GM12874 (cell line): Measurements from ENCODE around the gene AP3S2.

Source experiments
- CTCF ChIP-seq: IDR thresholded peaks from 2 replicates; pipeline ENCODE4 v1.5.1; 2011; ENCODE audit warnings: low read depth, mild to moderate bottlenecking, control low read depth, low read length, moderate library complexity; ENCODE audit not compliant: insufficient read depth

Gene AP3S2

DNA sequence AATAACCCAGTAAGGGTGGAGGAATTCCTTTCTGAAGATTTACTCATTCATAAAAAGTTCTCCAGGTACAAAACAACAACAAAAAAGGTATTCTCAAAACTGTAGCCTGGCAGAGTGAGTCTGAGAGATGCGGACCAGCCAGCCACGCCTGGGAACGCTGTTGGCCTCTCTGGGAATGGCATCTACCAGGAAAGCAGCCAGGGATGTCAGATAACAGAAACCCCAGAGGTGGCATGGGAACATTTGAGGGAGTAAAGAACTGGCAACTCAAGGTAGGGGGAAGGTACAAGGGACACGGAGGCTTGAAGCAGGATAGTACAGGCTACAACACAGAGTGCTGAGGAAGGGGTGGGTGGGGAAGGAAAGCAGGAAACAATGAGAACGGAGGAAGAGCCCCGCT lies 7.1 kb upstream of the AP3S2 start:
- TF ChIP-seq CTCF, result no peak

DNA sequence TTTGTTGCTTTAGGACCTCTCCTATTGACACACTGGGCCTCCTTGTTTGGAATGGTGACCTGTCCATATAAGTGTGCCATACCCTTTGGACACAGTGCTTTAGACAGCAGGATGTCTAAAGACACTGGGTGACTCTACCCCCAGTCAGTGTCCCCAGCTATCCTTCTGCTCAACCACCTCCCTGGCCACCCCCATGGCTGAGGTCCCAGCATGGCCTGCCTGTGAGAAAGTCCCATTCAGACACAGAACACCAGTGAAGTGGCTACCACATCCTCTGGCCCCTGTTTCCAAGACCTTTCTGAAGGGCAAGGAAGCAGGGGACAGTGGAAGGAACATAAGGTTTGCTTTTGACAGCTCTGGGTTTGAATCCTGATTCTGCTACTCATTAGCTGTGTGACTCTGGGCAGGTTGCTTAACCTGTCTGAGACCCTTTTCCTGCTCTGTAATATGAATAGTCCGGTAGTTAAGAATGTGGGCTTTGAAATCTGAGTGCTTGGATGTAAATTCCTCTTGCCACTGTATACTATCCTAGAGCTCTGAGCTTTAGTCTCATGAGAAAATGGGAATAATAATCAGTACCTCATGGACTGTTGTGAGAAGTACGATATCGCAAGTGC lies 6.3 kb upstream of the AP3S2 start:
- TF ChIP-seq CTCF, result no peak

GRCh38 chr15:89899295-89899945 lies 5.6 kb upstream of the AP3S2 start:
- TF ChIP-seq CTCF, result no peak

DNA sequence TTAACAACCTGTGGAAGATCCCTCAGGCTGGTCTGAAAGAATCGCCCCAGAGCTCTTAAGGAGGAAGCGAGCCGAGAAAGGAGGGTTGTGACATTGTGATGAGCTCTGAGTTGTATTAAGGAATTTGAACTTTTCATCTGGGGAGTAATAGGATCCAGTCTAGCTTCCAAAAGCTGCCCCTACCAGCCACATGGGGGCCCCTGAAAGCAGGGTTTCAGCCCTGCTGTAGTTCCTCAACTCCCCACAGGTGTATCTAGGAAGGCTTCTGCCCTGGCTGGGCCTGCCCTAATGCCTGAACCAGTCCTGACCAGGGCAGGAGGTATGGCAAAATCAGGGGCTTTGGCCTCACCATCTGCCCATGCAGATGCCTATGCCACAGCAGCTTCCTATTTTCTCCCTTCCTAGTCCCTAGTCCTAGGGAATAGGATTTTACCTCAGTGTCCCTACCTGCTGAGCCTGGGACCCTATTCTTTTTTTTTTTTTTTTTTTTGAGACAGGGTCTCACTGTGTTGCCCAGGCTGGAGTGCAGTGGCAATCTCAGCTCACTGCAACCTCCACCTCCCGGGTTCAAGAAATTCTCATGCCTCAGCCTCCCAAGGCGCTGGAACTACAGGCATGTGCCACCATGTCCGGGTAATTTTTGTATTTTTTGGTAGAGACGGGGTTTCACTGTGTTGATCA lies 5.0 kb upstream of the AP3S2 start:
- peak; percentile 75 for TF ChIP-seq CTCF

- TF ChIP-seq CTCF, result no peak
Measured at GRCh38 chr15:89898146-89898545, 4.4 kb upstream of the AP3S2 start.

DNA sequence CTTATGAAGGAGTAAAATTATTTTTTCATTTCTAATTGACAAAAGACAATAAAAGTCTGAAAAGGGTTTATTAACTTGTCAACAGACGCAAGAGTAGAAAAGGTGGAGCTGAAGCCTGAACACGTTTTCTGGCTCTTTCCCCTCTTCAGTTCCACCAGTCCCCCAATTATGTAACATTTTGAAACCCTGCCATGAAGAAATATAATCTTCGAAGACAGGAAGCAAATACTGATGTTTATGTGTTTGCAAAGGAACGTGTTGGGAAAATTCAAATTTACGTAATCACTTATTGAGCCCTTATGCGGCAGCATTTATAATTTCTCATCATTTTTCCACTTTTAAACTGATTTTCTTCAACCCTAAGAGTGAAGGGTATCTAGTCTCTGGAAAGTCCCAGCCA lies 767 bp downstream of the AP3S2 start:
- TF ChIP-seq CTCF, result no peak

DNA sequence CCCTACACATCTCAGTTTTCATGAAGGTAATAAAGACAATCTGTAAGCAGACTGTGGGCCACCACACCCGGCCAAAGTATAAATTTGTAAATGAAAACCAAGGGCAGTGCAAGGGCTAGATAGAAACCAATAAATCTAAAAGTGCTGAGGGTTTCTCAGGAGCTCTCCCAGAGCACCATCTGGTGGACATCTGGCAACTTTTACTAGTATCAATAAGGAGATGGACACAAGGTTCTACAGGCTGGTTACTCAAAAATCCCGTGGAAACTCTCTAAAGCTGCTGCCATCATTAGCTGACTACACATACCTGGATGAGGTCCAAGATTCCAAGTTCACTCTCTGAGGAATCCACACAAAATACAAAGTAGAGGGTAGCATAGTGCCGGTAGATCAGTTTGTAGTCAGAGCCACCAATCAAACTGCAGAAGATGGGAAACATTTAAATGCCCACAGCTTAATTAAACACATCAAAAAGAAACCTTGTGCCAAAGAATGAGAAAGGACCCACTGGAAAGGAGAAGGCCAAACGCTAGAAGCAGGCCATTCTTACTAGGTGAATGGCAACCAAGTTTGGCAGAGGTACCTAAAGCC lies 5.5 kb downstream of the AP3S2 start:
- peak; percentile 20; the same call in 1 of the 2 replicates for TF ChIP-seq CTCF
